Myocyte (in vitro differentiated cells): ENCODE measurements around the gene KCNQ2. TPM values are rescaled to one million over a fixed set of nuclear protein-coding genes. Genes with fewer than 3 reads are reported as not detected.

Experiments
- DNase-seq: peaks from one replicate; pipeline ENCODE4 v3.0.0-alpha.2; 2012; ENCODE audit warnings: low read depth
- polyA plus RNA-seq: library from polyadenylated mRNA; unstranded; fragments of >200 nt; gene quantifications from one replicate; pipeline ENCODE4 v1.2.1, GENCODE V29; 2012; ENCODE audit warnings: missing spikeins
- total RNA-seq: library from RNA; depleted of rRNA; stranded (reverse); fragments of >200 nt; gene quantifications from 2 replicates; pipeline ENCODE4 v1.2.3, GENCODE V29; 2014

Gene KCNQ2
- not detected in 2 replicates for total RNA-seq
- not detected for polyA plus RNA-seq

DNA sequence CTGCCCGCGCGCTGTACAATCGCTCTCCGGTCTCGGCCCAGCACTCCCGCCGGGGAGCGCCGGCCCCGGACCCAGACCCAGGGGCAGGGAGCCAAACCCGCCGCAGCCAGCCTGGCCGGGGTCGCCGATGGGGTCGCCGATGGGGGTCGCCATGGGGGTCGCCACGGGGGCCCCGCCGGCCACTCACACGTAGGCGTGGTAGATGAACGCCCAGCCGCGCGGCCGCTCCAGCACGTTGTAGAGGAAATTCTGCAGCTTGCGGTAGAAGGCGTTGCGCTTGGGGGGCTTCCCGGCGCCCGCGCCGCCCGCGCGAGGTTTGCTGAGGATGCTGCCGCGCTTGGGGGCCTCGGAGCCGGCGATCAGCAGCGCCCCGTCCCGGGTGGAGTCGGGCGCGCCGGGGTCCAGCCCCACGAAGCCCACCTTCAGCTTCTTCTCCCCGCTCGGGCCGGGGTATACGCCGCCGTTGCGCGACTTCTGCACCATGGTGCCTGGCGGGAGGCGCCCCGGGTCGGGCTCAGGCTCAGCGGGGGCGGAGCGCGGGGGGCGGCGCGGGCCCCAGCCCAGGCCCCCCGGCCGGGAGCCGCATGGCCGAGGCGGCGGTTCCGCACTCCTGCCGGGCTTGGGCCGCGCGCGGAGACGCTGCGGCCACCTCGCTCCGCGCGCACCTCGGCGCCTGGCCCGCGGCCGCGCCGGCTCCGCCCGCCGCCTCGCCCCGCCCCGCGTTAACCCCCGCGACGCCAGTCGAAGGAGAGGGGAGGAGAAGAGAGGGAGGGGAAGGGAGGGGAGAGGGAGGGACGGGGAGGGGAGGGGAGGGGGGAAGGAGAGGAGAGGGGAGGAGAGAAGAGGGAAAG lies at the start of gene KCNQ2:
KCNQ2 (minus strand) TSS at position 675 of the 851 bp plus-strand sequence; CDS start at position 483, 192 bp downstream.
- DNase-seq: no peak

- DNase-seq: no peak
Measured at GRCh38 chr20:63521602-63522001, 49.1 kb upstream of the KCNQ2 start.

- DNase-seq: peak; percentile 81
Measured at GRCh38 chr20:63520934-63521601, 48.6 kb upstream of the KCNQ2 start.

GRCh38 chr20:63520504-63520933 lies 48.1 kb upstream of the KCNQ2 start, which contains the start of gene PPDPF:
PPDPF (plus strand) TSS chr20:63520765; CDS start chr20:63521309, 544 bp downstream.
- DNase-seq: peak; percentile 83

DNA sequence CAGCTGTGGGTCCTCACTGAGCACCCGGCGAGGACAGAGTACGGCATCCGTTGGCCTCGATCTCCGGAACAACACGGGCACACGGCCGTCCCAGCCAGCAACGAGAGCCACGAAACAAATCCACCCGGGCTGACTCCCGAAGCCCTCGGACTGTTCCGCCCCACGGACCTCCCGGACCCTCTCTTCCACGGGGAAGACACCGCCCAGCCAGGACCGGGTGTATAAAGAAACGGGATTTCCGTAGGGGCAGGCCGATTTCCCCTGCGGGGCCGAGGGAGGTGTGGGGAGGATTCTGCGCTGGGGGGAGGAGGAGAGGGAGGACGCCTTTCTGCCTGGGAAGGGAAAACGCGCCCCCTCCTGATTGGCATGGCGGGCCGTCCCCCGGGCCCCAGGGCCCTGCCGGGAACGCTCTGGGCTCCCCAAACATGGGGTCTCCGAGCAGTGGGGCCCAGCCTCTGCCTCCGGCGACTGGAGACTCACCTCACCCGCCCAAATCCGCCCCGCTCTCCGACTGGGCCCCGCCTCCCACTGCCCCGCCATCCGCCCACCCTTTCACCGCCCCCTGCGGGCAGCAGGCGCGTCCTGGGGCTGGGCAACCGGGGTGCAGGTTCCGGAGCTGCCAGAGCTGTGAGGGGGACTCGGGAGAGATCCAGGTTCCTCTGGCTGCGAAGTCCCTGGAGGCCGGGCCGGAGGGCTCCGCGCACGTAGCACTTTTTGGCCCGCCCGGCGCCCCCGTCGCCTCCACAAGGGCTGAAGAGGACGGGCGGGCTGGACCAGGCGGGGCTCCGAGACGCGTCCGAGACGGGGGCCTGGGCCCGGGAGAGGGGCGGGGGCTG lies 47.4 kb upstream of the KCNQ2 start:
- DNase-seq: peak; percentile 62

- no peak for DNase-seq
Measured at GRCh38 chr20:63518946-63519667, 46.7 kb upstream of the KCNQ2 start.

GRCh38 chr20:63518351-63518861 lies 46.0 kb upstream of the KCNQ2 start:
- DNase-seq: no peak

DNA sequence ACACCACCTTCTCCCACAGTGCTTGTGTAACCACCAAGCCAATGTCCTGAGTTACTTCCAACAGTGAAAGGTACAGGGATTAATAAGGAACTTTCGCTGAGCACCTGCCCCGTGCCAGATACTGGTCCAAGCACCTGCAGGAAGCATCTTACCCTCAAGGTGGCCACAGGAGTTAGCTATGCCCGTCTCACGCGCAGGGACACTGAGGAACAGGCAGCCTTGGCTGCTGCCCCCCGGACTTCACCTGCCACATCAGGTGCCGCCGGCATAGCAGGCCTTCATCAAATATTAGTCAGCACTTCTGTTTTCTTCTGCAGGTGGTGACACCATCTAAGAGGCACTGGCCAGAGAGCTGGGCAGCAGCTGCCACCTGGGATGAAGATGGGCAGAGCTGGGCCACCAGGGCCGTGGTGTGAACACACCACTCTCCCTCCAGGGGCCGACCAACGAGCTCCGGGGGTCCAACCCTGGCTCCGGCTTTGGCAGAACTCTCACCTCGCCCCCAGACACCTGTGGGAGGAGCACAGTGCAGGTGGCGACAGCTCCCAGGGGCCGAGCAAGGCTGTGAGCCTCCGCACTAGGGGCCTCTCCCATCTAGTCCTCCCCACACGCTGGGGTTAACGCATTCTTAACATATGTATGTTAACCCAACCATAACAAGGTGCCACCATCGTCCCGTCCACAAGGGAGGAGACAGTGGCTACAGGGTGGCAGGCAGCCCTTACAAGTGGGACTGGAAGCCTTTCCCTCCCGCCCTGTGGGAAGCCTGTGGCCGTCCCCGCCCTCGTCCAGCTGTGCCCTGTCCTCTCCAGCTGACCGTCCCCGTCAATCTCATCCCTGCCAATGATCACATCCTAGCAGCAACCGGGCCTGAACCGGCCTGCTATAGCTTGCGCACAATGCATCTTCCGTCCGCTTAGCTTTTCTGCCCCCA lies 45.2 kb upstream of the KCNQ2 start:
- peak; percentile 58 for DNase-seq

DNA sequence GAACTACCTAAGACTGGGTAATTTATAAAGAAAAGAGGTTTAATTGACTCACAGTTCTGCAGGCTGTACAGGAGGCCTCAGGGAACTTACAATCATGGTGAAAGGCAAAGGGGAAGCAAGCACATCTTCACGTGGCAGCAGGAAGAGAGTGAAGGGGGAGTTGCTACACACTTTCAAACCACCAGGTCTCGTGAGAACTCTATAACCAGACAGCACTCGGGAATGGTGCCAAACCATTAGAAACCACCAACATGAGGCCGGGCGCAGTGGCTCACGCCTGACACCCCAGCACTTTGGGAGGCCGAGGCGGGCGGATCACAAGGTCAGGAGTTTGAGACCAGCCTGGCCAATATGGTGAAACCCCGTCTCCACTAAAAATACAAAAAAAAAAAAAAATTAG lies 42.1 kb upstream of the KCNQ2 start:
- peak; percentile 30 for DNase-seq

GRCh38 chr20:63513207-63513606 lies 40.8 kb upstream of the KCNQ2 start:
- DNase-seq: no peak

GRCh38 chr20:63509088-63509564 lies 36.7 kb upstream of the KCNQ2 start:
- peak; percentile 45 for DNase-seq

GRCh38 chr20:63508072-63508768 lies 35.8 kb upstream of the KCNQ2 start:
- no peak for DNase-seq

DNA sequence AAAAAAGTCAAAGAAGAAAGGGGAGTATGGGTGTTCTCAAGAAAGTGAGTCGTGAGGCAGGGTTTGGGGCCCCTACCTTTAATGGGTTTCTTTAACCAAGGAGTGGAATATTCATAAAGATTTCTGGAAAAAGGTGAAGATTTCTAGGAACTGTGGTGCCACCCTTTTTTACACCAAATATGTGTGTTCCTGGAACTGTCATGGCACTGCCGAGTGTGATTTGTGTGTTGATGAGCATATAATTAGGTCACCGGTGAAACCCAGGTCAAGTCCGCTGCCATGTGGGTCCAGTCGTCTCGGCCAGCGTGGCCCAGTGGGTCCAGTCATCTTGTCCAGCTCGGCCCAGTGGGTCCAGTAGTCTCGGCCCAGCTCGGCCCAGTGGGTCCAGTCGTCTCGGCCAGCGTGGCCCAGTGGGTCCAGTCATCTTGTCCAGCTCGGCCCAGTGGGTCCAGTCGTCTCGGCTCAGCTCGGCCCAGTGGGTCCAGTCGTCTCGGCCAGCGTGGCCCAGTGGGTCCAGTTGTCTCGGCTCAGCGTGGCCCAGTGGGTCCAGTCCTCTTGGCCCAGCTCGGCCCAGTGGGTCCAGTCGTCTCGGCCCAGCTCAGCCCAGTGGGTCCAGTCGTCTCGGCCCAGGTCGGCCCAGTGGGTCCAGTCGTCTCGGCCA lies 34.8 kb upstream of the KCNQ2 start:
- no peak for DNase-seq

DNA sequence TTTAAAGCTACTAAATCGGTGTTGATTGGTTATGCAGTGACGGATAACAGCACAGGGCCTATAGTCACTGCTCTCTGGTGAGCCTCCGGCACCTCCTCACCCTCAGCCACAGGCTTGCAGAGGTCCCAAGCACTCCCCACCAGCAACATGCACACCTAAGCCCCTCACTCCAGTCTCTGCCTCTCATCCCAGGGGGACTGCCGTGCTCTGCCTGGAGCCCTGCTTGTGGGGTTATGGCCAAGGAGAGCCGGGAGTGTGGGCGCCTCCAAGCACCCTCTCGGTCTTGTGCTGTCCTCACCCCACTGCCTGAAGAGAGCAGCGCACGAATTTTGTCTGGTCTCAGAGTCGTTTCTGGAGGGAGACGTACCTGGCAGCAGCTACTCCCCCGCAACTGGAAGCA lies 33.3 kb upstream of the KCNQ2 start:
- no peak for DNase-seq

GRCh38 chr20:63505281-63505680 lies 32.8 kb upstream of the KCNQ2 start:
- DNase-seq: no peak

GRCh38 chr20:63504642-63505041 lies 32.2 kb upstream of the KCNQ2 start:
- DNase-seq: no peak

DNA sequence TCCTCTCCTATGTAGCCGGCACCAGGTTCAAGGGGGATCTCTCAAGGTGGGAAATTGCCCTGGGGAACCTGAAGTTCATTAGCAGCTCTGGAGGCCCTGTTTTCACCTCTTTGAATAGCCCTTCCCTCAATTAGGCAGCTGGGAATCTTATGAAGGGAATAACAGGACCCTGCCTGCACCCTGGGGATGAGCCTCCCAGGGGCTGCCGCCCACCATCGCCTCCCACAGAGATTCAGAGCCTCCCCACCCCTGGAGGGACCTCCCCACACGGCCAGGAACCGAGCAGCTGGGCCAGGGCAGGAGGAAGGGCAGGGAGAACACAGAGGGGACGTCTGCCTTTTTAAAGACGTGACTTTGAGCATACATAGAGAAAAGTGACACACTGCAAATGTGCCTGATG lies 31.1 kb upstream of the KCNQ2 start:
- DNase-seq: no peak

- no peak for DNase-seq
Measured at GRCh38 chr20:63502671-63503172, 30.3 kb upstream of the KCNQ2 start.
